Activated naive CD4-positive, alpha-beta T cell treated with anti-CD3 and anti-CD28 coated beads for 36 hours (primary cell): Measurements from ENCODE around the gene NME5. TPM values are rescaled to one million over a fixed set of nuclear protein-coding genes. Genes with fewer than 3 reads are reported as not detected.

ENCODE experiments used
- CTCF ChIA-PET: fragments of 350-600 bp; sonication (Branson Sonifier 250); formaldehyde crosslinking; loops from one replicate; lab custom pipeline; 2021; ENCODE audit warnings: antibody characterized with exemption; lab: Charles Lee
- DNase-seq: peaks from one replicate; pipeline ENCODE4 v3.0.0-alpha.2; 2020
- H3K27ac Mint-ChIP-seq: one replicate; pipeline ENCODE4 v1.8.0; 2021; ENCODE audit warnings: mild to moderate bottlenecking, mixed read lengths
- H3K27me3 Mint-ChIP-seq: one replicate; pipeline ENCODE4 v1.8.0; 2021; ENCODE audit warnings: low read depth, mixed read lengths
- H3K36me3 Mint-ChIP-seq: one replicate; pipeline ENCODE4 v1.8.0; 2021; ENCODE audit warnings: low read depth, mixed read lengths
- H3K4me1 Mint-ChIP-seq: one replicate; pipeline ENCODE4 v1.8.0; 2021; ENCODE audit warnings: low read depth, mixed read lengths
- H3K4me3 Mint-ChIP-seq: one replicate; pipeline ENCODE4 v1.8.0; 2021; ENCODE audit warnings: mild to moderate bottlenecking, moderate library complexity, mixed read lengths
- H3K9me3 Mint-ChIP-seq: one replicate; pipeline ENCODE4 v1.8.0; 2021; ENCODE audit warnings: mixed read lengths
- intact Hi-C: fragments of 100-400 bp; cut with micrococcal nuclease; formaldehyde crosslinking; loops from one replicate; pipeline ENCODE4 v1.15.1; 2023
- total RNA-seq, 2 experiments: library from RNA; stranded (reverse); gene quantifications; one replicate each; pipeline ENCODE4 v1.2.3, GENCODE V29; 2021

NME5 gene
- total RNA-seq, 2 experiments from 2014 or later = not detected

GRCh38 chr5:138068742-138069600 lies 70.3 kb downstream of the NME5 start:
- no peak overlapping the region for H3K4me3 Mint-ChIP-seq
- peak; percentile 84 for DNase-seq
- no peaks in the 10 kb centered on the region for H3K36me3 Mint-ChIP-seq
- no peak overlapping the region for H3K27ac Mint-ChIP-seq
- H3K4me1 Mint-ChIP-seq = peaks cover 4% of the 10 kb centered on the region
- no peaks in the 10 kb centered on the region for H3K27me3 Mint-ChIP-seq
- no peaks in the 10 kb centered on the region for H3K9me3 Mint-ChIP-seq
- CTCF ChIA-PET = interaction anchor here (0.6 to 11.2 kb wide), 32 partner anchors 8 to 440 kb away, joined by 3 to 243 read pairs (median 4); partner anchors contain the start of genes FAM13B and NME5
- intact Hi-C loops = loop anchor here (1.0 kb wide), 3 partner anchors 33 to 440 kb away; no protein-coding TSS in a partner anchor

- intact Hi-C loops = loop anchor here (1.0 kb wide), 3 partner anchors 32 to 439 kb away; no protein-coding TSS in a partner anchor
- no peak overlapping the region for H3K4me3 Mint-ChIP-seq
- peaks cover 4% of the 10 kb centered on the region for H3K4me1 Mint-ChIP-seq
- no peaks in the 10 kb centered on the region for H3K27me3 Mint-ChIP-seq
- no peak overlapping the region for H3K27ac Mint-ChIP-seq
- no peak for DNase-seq
- no peaks in the 10 kb centered on the region for H3K36me3 Mint-ChIP-seq
- CTCF ChIA-PET = interaction anchor here (0.6 to 11.2 kb wide), 16 partner anchors 11 to 327 kb away, joined by 3 to 243 read pairs (median 4); partner anchors contain the start of gene FAM13B
- H3K9me3 Mint-ChIP-seq = no peaks in the 10 kb centered on the region
Measured at GRCh38 chr5:138067945-138068344, 71.3 kb downstream of the NME5 start.

Other genes starting within 250 kb of the NME5 start
- not detected for gene PKD2L2, start 250.0 kb downstream of the NME5 start, total RNA-seq
- gene FAM13B, start 106.3 kb downstream of the NME5 start, total RNA-seq = 10 to 100 TPM in 1 of 2 experiments, 1 to 10 TPM in 1; 9.4 to 14.5 TPM
- not detected for gene WNT8A, start 55.4 kb downstream of the NME5 start, total RNA-seq
- gene BRD8, start 39.2 kb upstream of the NME5 start, total RNA-seq = 10 to 100 TPM; 94.8 to 95.6 TPM
- 10 to 100 TPM; 78.9 to 81.9 TPM for gene KIF20A, start 39.7 kb upstream of the NME5 start, total RNA-seq
- 10 to 100 TPM; 44.3 to 47.2 TPM for gene CDC23, start 73.9 kb upstream of the NME5 start, total RNA-seq
- gene GFRA3, start 135.2 kb upstream of the NME5 start, total RNA-seq = not detected
- 10 to 100 TPM; 23.2 to 26.6 TPM for gene CDC25C, start 192.4 kb upstream of the NME5 start, total RNA-seq
- 10 to 100 TPM; 20.7 to 21.8 TPM for gene FAM53C, start 198.8 kb upstream of the NME5 start, total RNA-seq
- gene KDM3B, start 213.3 kb upstream of the NME5 start, total RNA-seq = 10 to 100 TPM; 33.4 to 36.2 TPM